ENCODE results near the gene CMPK2.

GRCh38 chr2:6885551-6885950 is 19.8 kb upstream of the CMPK2 start:
- TF ChIP-seq CTCF (conservative IDR thresholded peaks at IDR 0.05 in 1 of 2, IDR thresholded peaks at IDR 0.05 in 1 of 2; ENCODE audit: low read depth in 1 of 2, low read length in 2 of 2) (no peak), EZH2 (IDR thresholded peaks at IDR 0.05; ENCODE audit: low read length, missing control alignments) (no peak)
